Gastroesophageal sphincter (tissue), 4 donors: ENCODE data around the gene CEP131. TPM values are rescaled to one million over a fixed set of nuclear protein-coding genes. Genes with fewer than 3 reads are reported as not detected.
A peak's percentile ranks its signal among the peaks of the same experiment; 100 is the strongest.

Source experiments
- ATAC-seq: fragments of 150-250 bp; one replicate; pipeline ENCODE4 v1.9.1; 2016; ENCODE audit warnings: mild to moderate bottlenecking, moderate library complexity
- H3K27ac ChIP-seq, 4 donors: fragments of 200-600 bp; sonication (generic) in 3 of 4; 1 replicate in 3 of 4; 2 replicates in 1 of 4; pipeline ENCODE4 v1.5.1; 2016 to 2019
- H3K27me3 ChIP-seq: fragments of 200-600 bp; sonication (generic); one replicate; pipeline ENCODE4 v1.5.1; 2019
- H3K36me3 ChIP-seq, 2 donors: fragments of 200-600 bp; sonication (generic); one replicate each; pipeline ENCODE4 v1.5.1; 2019; ENCODE audit warnings: control low read depth in 1 of 2
- H3K4me1 ChIP-seq, 3 donors: fragments of 200-600 bp; sonication (generic); 1 replicate in 2 of 3; 2 replicates in 1 of 3; pipeline ENCODE4 v1.5.1; 2016 to 2019; ENCODE audit warnings: control low read depth in 2 of 3
- H3K4me3 ChIP-seq, 2 donors: fragments of 200-600 bp; sonication (generic); one replicate each; pipeline ENCODE4 v1.5.1; 2019; ENCODE audit warnings: mild to moderate bottlenecking in 1 of 2, moderate library complexity in 1 of 2
- H3K9me3 ChIP-seq, 3 donors: fragments of 200-600 bp; sonication (generic); one replicate each; pipeline ENCODE4 v1.5.1; 2017 to 2019; ENCODE audit warnings: control low read depth in 2 of 3
- EP300 ChIP-seq: sonication (generic); formaldehyde crosslinking; IDR thresholded peaks from one replicate; pipeline ENCODE4 v1.6.1; 2017; ENCODE audit warnings: antibody characterized with exemption, mild to moderate bottlenecking
- POLR2A ChIP-seq, 2 donors: fragments of 450-650 bp; IDR thresholded peaks; one replicate each; pipeline ENCODE4 v1.6.1; 2017; ENCODE audit warnings: antibody characterized with exemption in 2 of 2, mild to moderate bottlenecking in 2 of 2, moderate library complexity in 1 of 2
- POLR2AphosphoS5 ChIP-seq: sonication (generic); formaldehyde crosslinking; IDR thresholded peaks from one replicate; pipeline ENCODE4 v1.6.1; 2017; ENCODE audit warnings: antibody characterized with exemption
- WGBS, 2 donors: methylation state at CpG; one replicate each; pipeline ENCODE4 v1.1.5; 2018; ENCODE audit warnings: low coverage in 1 of 2; 5-methylcytosine and 5-hydroxymethylcytosine counted together
- total RNA-seq, 4 donors: library from RNA; depleted of rRNA; stranded (reverse); fragments of >200 nt; gene quantifications; one replicate each; pipeline ENCODE4 v1.1.0, GENCODE V29; 2016
- TF ChIP-seq, protein P1 (sequence below), 4 experiments: fragments of 200-600 bp in 2 of 4; fragments of 450-650 bp in 2 of 4; sonication (generic) in 1 of 4; IDR thresholded peaks; one replicate each; pipeline ENCODE4 v1.5.1; 2017 to 2019; ENCODE audit warnings: antibody characterized with exemption in 4 of 4, mild to moderate bottlenecking in 2 of 4, moderate library complexity in 2 of 4

CEP131 gene
- total RNA-seq, 4 donors from 2014 or later, result 4.4 to 12.0 (median 6.4) TPM

DNA sequence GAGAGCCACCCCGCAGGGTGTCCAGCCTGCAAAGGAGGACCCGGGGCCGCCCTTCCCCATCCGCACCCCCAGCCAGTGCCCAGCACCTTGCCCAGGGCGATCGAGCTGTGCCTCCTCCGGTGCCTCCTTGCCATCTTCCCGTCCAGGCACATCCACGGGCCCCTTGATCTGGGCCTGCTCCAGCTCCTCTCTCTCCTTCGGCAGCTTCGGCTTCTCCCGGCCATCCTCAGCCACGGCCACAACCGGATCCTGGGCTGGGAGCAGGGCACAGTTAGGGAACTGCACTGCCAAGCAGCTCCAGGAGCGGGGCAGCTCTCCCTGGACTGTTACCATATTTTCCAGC lies 30.2 kb upstream of the CEP131 start:
- no peak for ATAC-seq
- Histone ChIP-seq H3K4me3 (no peak overlapping the region), H3K27me3 (no peaks in the 10 kb centered on the region), H3K4me1 (peaks cover 0 to 63% (median 20%) of the 10 kb centered on the region in 3 donors), H3K36me3 (peaks cover 0 to 49% of the 10 kb centered on the region in 2 donors), H3K9me3 (no peaks in the 10 kb centered on the region), H3K27ac (no peak overlapping the region)
- WGBS, 2 donors, result 56 to 89% methylated on average over 9 to 13 of the region's 15 CpGs
- TF ChIP-seq POLR2AphosphoS5 (no peak), POLR2A (IDR thresholded peaks at IDR 0.05) (no peak), EP300 (no peak)
- TF ChIP-seq, protein P1, sequence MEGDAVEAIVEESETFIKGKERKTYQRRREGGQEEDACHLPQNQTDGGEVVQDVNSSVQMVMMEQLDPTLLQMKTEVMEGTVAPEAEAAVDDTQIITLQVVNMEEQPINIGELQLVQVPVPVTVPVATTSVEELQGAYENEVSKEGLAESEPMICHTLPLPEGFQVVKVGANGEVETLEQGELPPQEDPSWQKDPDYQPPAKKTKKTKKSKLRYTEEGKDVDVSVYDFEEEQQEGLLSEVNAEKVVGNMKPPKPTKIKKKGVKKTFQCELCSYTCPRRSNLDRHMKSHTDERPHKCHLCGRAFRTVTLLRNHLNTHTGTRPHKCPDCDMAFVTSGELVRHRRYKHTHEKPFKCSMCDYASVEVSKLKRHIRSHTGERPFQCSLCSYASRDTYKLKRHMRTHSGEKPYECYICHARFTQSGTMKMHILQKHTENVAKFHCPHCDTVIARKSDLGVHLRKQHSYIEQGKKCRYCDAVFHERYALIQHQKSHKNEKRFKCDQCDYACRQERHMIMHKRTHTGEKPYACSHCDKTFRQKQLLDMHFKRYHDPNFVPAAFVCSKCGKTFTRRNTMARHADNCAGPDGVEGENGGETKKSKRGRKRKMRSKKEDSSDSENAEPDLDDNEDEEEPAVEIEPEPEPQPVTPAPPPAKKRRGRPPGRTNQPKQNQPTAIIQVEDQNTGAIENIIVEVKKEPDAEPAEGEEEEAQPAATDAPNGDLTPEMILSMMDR (IDR thresholded peaks at IDR 0.05), result no peak

DNA sequence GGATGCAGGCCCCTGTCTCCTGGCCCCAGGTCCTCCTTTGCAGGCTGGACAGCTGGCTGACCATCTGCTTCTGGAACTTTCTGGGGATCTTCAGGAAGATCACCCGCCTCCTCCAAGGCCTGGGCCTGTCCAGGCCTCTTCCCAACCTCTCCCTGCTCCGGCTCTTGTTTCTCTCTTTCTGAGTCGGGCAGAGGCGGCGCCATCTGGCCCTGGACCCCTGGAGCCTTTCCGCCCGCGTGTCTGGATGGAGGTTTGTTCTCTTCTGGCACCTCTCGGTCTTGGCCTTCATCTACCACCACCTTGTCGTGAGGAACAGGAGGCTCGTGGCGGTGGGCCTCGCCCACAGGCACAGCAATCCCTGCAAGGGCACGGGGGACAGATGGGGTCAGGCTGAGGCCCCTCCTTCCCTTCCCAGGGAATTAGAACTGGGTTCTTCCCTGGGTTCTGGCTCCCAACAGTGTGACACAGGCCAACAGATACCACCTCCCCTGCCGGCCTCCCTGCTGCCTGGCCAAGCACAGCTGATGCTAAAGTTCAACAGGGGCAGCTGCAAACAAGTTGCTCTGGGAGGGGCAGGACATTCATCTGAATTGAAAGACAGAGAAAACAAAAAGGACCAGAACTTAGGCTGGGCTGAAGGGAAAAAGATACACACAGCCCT lies 29.7 kb upstream of the CEP131 start:
- Histone ChIP-seq H3K36me3 (peaks cover 0 to 46% of the 10 kb centered on the region in 2 donors), H3K27ac (peak overlapping the region in 1 of 4 donors; percentile 48), H3K9me3 (no peaks in the 10 kb centered on the region), H3K27me3 (no peaks in the 10 kb centered on the region), H3K4me3 (no peak overlapping the region), H3K4me1 (peaks cover 0 to 63% (median 20%) of the 10 kb centered on the region in 3 donors)
- TF ChIP-seq EP300 (no peak), POLR2AphosphoS5 (no peak), POLR2A (IDR thresholded peaks at IDR 0.05) (no peak)
- TF ChIP-seq, protein P1 (IDR thresholded peaks at IDR 0.05), result no peak
- WGBS, 2 donors, result 83 to 88% methylated on average over 4 to 11 of the region's 15 CpGs
- ATAC-seq, result no peak

DNA sequence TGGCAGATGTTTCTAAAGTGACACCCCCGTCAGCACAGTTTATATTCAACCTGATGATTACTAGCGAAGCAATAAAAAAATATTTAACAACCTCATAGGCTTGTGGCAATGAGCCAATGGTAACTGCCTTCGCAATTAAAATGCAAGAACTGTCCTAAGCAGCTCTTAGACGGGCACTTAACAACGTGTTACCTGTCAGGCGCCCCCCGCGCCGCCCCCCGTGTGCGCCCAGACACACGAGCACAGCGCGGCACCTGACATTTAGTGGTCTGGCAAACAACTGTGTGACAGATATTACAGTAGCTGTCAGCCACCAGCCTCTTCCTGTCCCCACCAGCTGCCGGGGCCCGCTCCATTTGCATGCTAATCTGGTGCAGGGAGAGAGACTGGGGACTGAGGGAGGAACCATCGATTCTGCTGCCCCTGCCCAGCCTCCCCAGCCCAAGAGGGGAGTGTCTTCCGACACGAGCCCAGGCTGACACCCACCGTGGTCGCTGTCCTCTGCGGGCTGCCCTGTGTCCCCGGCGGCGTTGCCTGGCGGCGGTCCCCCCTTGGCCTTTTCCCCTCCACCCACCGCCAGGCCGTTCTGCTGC lies 29.0 kb upstream of the CEP131 start:
- peak overlapping the region in 1 of 4 donors; percentile 48 for H3K27ac ChIP-seq
- WGBS, 2 donors, result 65 to 93% methylated on average over 3 to 14 of the region's 29 CpGs
- no peaks in the 10 kb centered on the region for H3K27me3 ChIP-seq
- no peak overlapping the region for H3K4me3 ChIP-seq
- no peak for ATAC-seq
- no peak for TF ChIP-seq POLR2AphosphoS5
- TF ChIP-seq, protein P1 (IDR thresholded peaks at IDR 0.05), result no peak
- TF ChIP-seq POLR2A (IDR thresholded peaks at IDR 0.05), result no peak
- no peak for TF ChIP-seq EP300
- peaks cover 0 to 47% of the 10 kb centered on the region in 2 donors for H3K36me3 ChIP-seq
- no peaks in the 10 kb centered on the region for H3K9me3 ChIP-seq
- peaks cover 0 to 58% (median 20%) of the 10 kb centered on the region in 3 donors for H3K4me1 ChIP-seq

DNA sequence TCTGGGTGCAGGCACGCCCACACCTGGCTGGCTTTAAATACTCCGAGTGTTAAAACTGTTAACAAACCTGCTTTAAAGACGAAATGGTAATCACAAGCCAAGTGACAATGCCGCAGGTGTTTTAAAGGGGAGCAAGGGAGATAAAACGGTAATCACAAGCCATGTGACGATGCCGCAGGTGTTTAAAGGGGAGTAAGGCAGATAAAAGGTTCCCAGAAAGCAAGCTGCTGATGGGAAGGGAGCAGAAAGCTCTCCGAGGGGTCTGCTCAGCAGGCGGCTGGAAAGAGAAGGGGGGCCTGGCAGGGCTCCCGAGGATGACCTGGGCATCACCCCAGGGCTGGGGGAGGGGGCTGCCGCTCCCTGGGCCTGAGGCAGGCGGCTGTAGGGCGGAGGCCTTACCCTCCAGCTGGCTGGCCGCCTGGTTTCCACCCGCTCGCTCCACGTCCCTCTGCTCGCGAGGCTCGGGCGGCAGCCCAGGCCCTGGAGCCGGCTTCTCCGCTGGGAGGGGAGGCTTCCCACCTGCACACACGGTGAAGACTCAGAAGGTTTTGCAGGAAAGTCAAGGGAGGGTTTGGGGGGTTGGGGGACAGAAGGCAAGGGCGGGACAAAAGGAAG lies 28.4 kb upstream of the CEP131 start:
- H3K4me1 ChIP-seq, result peaks cover 0 to 52% (median 17%) of the 10 kb centered on the region in 3 donors
- TF ChIP-seq POLR2AphosphoS5, result no peak
- TF ChIP-seq, protein P1 (IDR thresholded peaks at IDR 0.05), result no peak
- no peak for TF ChIP-seq EP300
- no peak for TF ChIP-seq POLR2A (IDR thresholded peaks at IDR 0.05)
- no peaks in the 10 kb centered on the region for H3K9me3 ChIP-seq
- H3K36me3 ChIP-seq, result peaks cover 0 to 54% of the 10 kb centered on the region in 2 donors
- no peaks in the 10 kb centered on the region for H3K27me3 ChIP-seq
- H3K27ac ChIP-seq, result peak overlapping the region in 1 of 4 donors; percentile 48
- H3K4me3 ChIP-seq, result no peak overlapping the region
- 42 to 76% methylated on average over 4 to 8 of the region's 25 CpGs for WGBS, 2 donors
- no peak for ATAC-seq
